ENCODE measurements around the gene ZNF750. TPM values are rescaled to one million over a fixed set of nuclear protein-coding genes. Genes with fewer than 3 reads are reported as not detected.

Gene ZNF750
- total RNA-seq, 1 experiment from 2014 or later, result not detected

DNA sequence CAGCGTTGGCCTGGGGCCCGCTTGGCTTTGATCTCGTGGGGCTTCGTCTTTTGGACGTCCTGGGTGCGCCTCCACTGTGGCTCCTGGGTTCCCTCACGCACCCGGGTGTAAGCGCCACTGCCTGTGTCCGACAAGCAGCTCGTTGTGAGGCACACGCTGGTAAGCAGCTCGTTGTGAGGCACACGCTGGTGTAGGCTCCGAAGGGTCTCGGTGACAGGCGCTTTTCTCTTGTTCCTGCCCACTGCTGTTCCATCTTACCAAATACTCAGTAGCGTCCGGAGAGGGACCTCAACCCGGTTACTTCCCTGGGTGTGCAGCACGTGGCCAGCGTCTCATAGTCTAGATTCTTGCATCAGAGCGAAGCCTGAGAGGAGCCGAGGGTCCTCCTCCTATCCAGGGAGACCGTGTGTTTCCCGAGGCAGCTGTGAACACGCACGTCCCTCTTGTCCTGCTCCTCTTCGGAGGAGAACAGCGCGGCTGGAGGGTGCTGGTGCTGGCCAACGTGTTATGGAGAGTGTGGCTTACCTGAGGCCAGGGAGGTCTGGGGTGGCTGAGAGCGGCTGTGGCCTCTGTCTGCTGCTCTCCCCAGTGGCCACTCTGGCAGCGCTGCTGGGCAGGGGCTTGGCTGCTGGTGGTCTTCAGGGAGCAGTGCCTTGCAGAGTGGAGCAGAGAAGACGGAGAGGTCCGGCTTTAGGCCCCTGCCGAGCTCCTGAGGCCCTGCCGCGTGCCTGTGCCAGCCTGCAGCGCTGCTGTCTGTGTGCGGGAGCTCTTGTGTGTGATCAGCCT, 32.1 kb upstream of the ZNF750 start:
- DNase-seq (ENCODE audit: low spot score), result no peak
- no peak overlapping the region for H3K27ac ChIP-seq (ENCODE audit: low read depth, low read length, poor library complexity, severe bottlenecking)
- CTCF ChIA-PET, result no interaction called here
- H3K4me3 ChIP-seq (ENCODE audit: low read depth, low read length, poor library complexity, severe bottlenecking), result no peak overlapping the region
- TF ChIP-seq, protein P1, sequence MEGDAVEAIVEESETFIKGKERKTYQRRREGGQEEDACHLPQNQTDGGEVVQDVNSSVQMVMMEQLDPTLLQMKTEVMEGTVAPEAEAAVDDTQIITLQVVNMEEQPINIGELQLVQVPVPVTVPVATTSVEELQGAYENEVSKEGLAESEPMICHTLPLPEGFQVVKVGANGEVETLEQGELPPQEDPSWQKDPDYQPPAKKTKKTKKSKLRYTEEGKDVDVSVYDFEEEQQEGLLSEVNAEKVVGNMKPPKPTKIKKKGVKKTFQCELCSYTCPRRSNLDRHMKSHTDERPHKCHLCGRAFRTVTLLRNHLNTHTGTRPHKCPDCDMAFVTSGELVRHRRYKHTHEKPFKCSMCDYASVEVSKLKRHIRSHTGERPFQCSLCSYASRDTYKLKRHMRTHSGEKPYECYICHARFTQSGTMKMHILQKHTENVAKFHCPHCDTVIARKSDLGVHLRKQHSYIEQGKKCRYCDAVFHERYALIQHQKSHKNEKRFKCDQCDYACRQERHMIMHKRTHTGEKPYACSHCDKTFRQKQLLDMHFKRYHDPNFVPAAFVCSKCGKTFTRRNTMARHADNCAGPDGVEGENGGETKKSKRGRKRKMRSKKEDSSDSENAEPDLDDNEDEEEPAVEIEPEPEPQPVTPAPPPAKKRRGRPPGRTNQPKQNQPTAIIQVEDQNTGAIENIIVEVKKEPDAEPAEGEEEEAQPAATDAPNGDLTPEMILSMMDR (conservative IDR thresholded peaks at IDR 0.05; ENCODE audit: low read depth, low read length), result no peak
- TF ChIP-seq EZH2 (IDR thresholded peaks at IDR 0.05; ENCODE audit: borderline replicate concordance, low read depth, low read length, poor library complexity, severe bottlenecking), result no peak
- POLR2A ChIA-PET (ENCODE audit: low non-redundant PET), result interaction anchor here (0.6 kb wide), 1 partner anchor 142 kb away, joined by 3 read pairs; no protein-coding TSS in a partner anchor
- no peaks in the 10 kb centered on the region for H3K4me1 ChIP-seq (ENCODE audit: insufficient read depth, low read length, poor library complexity, severe bottlenecking)
- H3K27me3 ChIP-seq (replicated peaks; ENCODE audit: insufficient read depth, low read depth, low read length, poor library complexity), result no peaks in the 10 kb centered on the region
- peaks cover 13% of the 10 kb centered on the region for H3K36me3 ChIP-seq (ENCODE audit: insufficient read depth, low read length, poor library complexity, severe bottlenecking)
- intact Hi-C loops (cut with micrococcal nuclease; ENCODE audit: unreplicated experiment), result no loop called here
- no peaks in the 10 kb centered on the region for H3K9me3 ChIP-seq (ENCODE audit: low read depth, low read length, poor library complexity, severe bottlenecking)
- BruUV-seq (replicated peaks), result no TSS peak

GRCh38 chr17:82871056-82871775, 31.4 kb upstream of the ZNF750 start:
- peaks cover 13% of the 10 kb centered on the region for H3K36me3 ChIP-seq (ENCODE audit: insufficient read depth, low read length, poor library complexity, severe bottlenecking)
- no peaks in the 10 kb centered on the region for H3K9me3 ChIP-seq (ENCODE audit: low read depth, low read length, poor library complexity, severe bottlenecking)
- intact Hi-C loops (cut with micrococcal nuclease; ENCODE audit: unreplicated experiment), result no loop called here
- no peak for DNase-seq (ENCODE audit: low spot score)
- TF ChIP-seq, protein P1 (conservative IDR thresholded peaks at IDR 0.05; ENCODE audit: low read depth, low read length), result no peak
- no peak for TF ChIP-seq EZH2 (IDR thresholded peaks at IDR 0.05; ENCODE audit: borderline replicate concordance, low read depth, low read length, poor library complexity, severe bottlenecking)
- CTCF ChIA-PET, result no interaction called here
- POLR2A ChIA-PET (ENCODE audit: low non-redundant PET), result no interaction called here
- no peak overlapping the region for H3K27ac ChIP-seq (ENCODE audit: low read depth, low read length, poor library complexity, severe bottlenecking)
- H3K27me3 ChIP-seq (replicated peaks; ENCODE audit: insufficient read depth, low read depth, low read length, poor library complexity), result no peaks in the 10 kb centered on the region
- H3K4me3 ChIP-seq (ENCODE audit: low read depth, low read length, poor library complexity, severe bottlenecking), result no peak overlapping the region
- no TSS peak for BruUV-seq (replicated peaks)
- peaks cover 4% of the 10 kb centered on the region for H3K4me1 ChIP-seq (ENCODE audit: insufficient read depth, low read length, poor library complexity, severe bottlenecking)

DNA sequence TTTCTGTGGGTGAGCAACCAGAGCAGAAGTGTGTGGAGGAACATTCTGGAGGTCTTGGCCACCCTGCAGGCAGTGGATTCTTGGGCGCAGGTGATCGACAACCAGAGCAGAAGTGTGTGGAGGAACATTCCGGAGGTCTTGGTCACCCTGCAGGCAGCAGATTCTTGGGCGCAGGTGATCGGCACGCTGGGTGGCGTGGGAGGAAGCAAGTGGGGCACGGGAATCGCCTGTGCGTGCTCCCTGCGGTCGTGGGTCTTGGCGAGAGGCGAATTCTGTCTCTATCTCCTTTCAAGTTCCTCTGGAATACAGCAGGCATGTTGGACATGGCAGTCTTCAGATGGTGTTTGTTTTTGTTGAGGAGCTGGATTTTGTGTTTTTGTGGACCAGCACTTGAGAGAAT, 30.7 kb upstream of the ZNF750 start:
- H3K36me3 ChIP-seq (ENCODE audit: insufficient read depth, low read length, poor library complexity, severe bottlenecking), result peaks cover 13% of the 10 kb centered on the region
- no peaks in the 10 kb centered on the region for H3K27me3 ChIP-seq (replicated peaks; ENCODE audit: insufficient read depth, low read depth, low read length, poor library complexity)
- ChIA-PET POLR2A (ENCODE audit: low non-redundant PET) (no interaction called here), CTCF (no interaction called here)
- no peak for TF ChIP-seq EZH2 (IDR thresholded peaks at IDR 0.05; ENCODE audit: borderline replicate concordance, low read depth, low read length, poor library complexity, severe bottlenecking)
- TF ChIP-seq, protein P1 (conservative IDR thresholded peaks at IDR 0.05; ENCODE audit: low read depth, low read length), result no peak
- H3K4me1 ChIP-seq (ENCODE audit: insufficient read depth, low read length, poor library complexity, severe bottlenecking), result peaks cover 11% of the 10 kb centered on the region
- no peak for DNase-seq (ENCODE audit: low spot score)
- intact Hi-C loops (cut with micrococcal nuclease; ENCODE audit: unreplicated experiment), result no loop called here
- no TSS peak for BruUV-seq (replicated peaks)
- H3K27ac ChIP-seq (ENCODE audit: low read depth, low read length, poor library complexity, severe bottlenecking), result no peak overlapping the region
- no peaks in the 10 kb centered on the region for H3K9me3 ChIP-seq (ENCODE audit: low read depth, low read length, poor library complexity, severe bottlenecking)
- H3K4me3 ChIP-seq (ENCODE audit: low read depth, low read length, poor library complexity, severe bottlenecking), result no peak overlapping the region
